ENCODE results near the gene TAAR6. TPM values are rescaled to one million over a fixed set of nuclear protein-coding genes. Genes with fewer than 3 reads are reported as not detected.

The TAAR6 gene
- total and polyA plus RNA-seq, 4 donors: not detected

DNA sequence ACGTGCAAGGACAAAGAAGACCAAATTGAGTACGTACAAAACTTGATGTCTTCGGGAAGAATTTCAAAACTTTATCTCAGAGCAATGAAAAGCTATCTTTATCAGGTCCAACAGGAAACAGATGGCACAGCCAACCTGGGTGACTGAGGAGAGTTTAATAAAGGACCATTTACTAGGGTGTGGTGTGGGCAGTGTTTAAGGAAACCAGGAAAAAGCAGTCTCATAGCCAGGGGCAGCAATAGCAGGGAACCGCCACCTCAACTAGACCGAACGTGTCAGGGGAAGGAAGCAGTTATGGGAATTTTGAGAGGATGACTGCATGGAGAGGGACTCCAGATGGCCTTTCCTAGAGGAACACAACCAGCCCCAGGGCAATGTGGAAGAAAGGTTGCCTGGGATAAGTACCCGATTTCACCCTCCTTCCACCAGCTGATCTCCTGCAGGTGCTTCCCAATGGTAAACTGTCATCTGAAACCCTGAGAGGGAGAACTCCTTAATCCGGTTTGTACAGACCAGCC is 34.6 kb downstream of the TAAR6 start:
- no peaks in the 10 kb centered on the region for H3K27me3 ChIP-seq (ENCODE audit: control insufficient read depth in 3 of 3, insufficient read depth in 3 of 3, low read length in 2 of 3)
- peaks cover 0 to 3% (median 0%) of the 10 kb centered on the region in 4 donors for H3K9me3 ChIP-seq (ENCODE audit: control insufficient read depth in 4 of 4, insufficient read depth in 3 of 4, low read length in 3 of 4)
- no peak overlapping the region for H3K4me3 ChIP-seq
- no peak overlapping the region for H3K9ac ChIP-seq (ENCODE audit: insufficient read depth in 1 of 2, low read length in 2 of 2)
- WGBS, 2 donors: 73 to 82% methylated on average over 8 of the region's 8 CpGs
- DNase-seq: no peak
- TF ChIP-seq, protein P1, sequence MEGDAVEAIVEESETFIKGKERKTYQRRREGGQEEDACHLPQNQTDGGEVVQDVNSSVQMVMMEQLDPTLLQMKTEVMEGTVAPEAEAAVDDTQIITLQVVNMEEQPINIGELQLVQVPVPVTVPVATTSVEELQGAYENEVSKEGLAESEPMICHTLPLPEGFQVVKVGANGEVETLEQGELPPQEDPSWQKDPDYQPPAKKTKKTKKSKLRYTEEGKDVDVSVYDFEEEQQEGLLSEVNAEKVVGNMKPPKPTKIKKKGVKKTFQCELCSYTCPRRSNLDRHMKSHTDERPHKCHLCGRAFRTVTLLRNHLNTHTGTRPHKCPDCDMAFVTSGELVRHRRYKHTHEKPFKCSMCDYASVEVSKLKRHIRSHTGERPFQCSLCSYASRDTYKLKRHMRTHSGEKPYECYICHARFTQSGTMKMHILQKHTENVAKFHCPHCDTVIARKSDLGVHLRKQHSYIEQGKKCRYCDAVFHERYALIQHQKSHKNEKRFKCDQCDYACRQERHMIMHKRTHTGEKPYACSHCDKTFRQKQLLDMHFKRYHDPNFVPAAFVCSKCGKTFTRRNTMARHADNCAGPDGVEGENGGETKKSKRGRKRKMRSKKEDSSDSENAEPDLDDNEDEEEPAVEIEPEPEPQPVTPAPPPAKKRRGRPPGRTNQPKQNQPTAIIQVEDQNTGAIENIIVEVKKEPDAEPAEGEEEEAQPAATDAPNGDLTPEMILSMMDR (IDR thresholded peaks at IDR 0.05; ENCODE audit: control extremely low read depth, extremely low read depth): no peak
- ATAC-seq (ENCODE audit: insufficient read depth, low FRiP score): no peak
- no peaks in the 10 kb centered on the region for H3K36me3 ChIP-seq (ENCODE audit: control insufficient read depth in 4 of 4, insufficient read depth in 4 of 4, low read length in 4 of 4)
- H3K4me1 ChIP-seq (ENCODE audit: control insufficient read depth in 5 of 5, insufficient read depth in 5 of 5, low read length in 5 of 5): no peaks in the 10 kb centered on the region
- no peak overlapping the region for H3K27ac ChIP-seq (ENCODE audit: low read depth in 1 of 2, low read length in 1 of 2)

- Histone ChIP-seq H3K4me1 (ENCODE audit: control insufficient read depth in 5 of 5, insufficient read depth in 5 of 5, low read length in 5 of 5) (no peaks in the 10 kb centered on the region), H3K27ac (ENCODE audit: low read depth in 1 of 2, low read length in 1 of 2) (no peak overlapping the region), H3K9me3 (ENCODE audit: control insufficient read depth in 4 of 4, insufficient read depth in 3 of 4, low read length in 3 of 4) (no peaks in the 10 kb centered on the region), H3K4me3 (no peak overlapping the region), H3K27me3 (ENCODE audit: control insufficient read depth in 3 of 3, insufficient read depth in 3 of 3, low read length in 2 of 3) (no peaks in the 10 kb centered on the region), H3K36me3 (ENCODE audit: control insufficient read depth in 4 of 4, insufficient read depth in 4 of 4, low read length in 4 of 4) (no peaks in the 10 kb centered on the region), H3K9ac (ENCODE audit: insufficient read depth in 1 of 2, low read length in 2 of 2) (no peak overlapping the region)
- ATAC-seq (ENCODE audit: insufficient read depth, low FRiP score) (no peak), DNase-seq (no peak)
- TF ChIP-seq, protein P1 (IDR thresholded peaks at IDR 0.05; ENCODE audit: control extremely low read depth, extremely low read depth): no peak
- WGBS, 2 donors: 82 to 90% methylated on average over 5 of the region's 5 CpGs
These were observed 37.6 kb downstream of the TAAR6 start for GRCh38 chr6:132607544-132608233.

DNA sequence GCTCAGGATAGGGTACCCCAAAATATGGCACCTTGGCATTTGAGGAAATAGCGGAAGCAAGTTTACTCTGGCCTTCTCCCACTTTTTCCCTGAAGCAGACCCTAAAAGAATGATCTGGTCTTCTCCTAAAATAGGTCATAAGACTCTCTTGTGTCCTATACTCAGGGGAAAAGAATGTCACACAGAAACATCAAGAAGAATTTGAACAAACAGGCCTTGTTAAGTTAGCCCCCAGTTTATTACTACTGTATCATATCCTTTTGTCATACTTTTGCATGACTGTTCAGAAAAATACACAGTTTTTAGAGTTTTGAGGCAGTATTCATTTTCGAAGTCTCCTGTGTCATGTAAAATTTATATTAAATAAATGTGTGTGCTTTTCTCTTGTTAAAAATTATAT is 41.5 kb downstream of the TAAR6 start:
- Histone ChIP-seq H3K27ac (ENCODE audit: low read depth in 1 of 2, low read length in 1 of 2) (no peak overlapping the region), H3K9ac (ENCODE audit: insufficient read depth in 1 of 2, low read length in 2 of 2) (no peak overlapping the region), H3K27me3 (ENCODE audit: control insufficient read depth in 3 of 3, insufficient read depth in 3 of 3, low read length in 2 of 3) (no peaks in the 10 kb centered on the region), H3K4me3 (no peak overlapping the region), H3K9me3 (ENCODE audit: control insufficient read depth in 4 of 4, insufficient read depth in 3 of 4, low read length in 3 of 4) (no peaks in the 10 kb centered on the region), H3K4me1 (ENCODE audit: control insufficient read depth in 5 of 5, insufficient read depth in 5 of 5, low read length in 5 of 5) (no peaks in the 10 kb centered on the region), H3K36me3 (ENCODE audit: control insufficient read depth in 4 of 4, insufficient read depth in 4 of 4, low read length in 4 of 4) (no peaks in the 10 kb centered on the region)
- WGBS, 2 donors: 95% methylated on average over 2 of the region's 2 CpGs
- ATAC-seq (ENCODE audit: insufficient read depth, low FRiP score) (no peak), DNase-seq (no peak)
- TF ChIP-seq, protein P1 (IDR thresholded peaks at IDR 0.05; ENCODE audit: control extremely low read depth, extremely low read depth): no peak

Data from lung (tissue), 12 donors.